Measurements from ENCODE around the gene SNX4.

SNX4 gene

GRCh38 chr3:125440970-125441369 is 79.0 kb downstream of the SNX4 start:
- no peak for TF ChIP-seq CTCF (conservative IDR thresholded peaks at IDR 0.05; ENCODE audit: low read depth)
- DNase-seq (ENCODE audit: low spot score): no peak
- ChIA-PET CTCF (interaction anchor here (0.7 to 1.2 kb wide), 2 partner anchors 124 to 446 kb away, joined by 3 to 4 read pairs; no protein-coding TSS in a partner anchor), POLR2A (ENCODE audit: low non-redundant PET) (interaction anchor here (0.7 kb wide), 1 partner anchor 48 kb away, joined by 3 read pairs; no protein-coding TSS in a partner anchor)
- H3K27ac ChIP-seq: peak overlapping the region; percentile 15; the same call in 1 of the 2 replicates

- peak overlapping the region; percentile 15; the same call in 1 of the 2 replicates for H3K27ac ChIP-seq
- no peak for DNase-seq (ENCODE audit: low spot score)
- ChIA-PET POLR2A (ENCODE audit: low non-redundant PET) (interaction anchor here (0.7 kb wide), 1 partner anchor 48 kb away, joined by 3 read pairs; no protein-coding TSS in a partner anchor), CTCF (interaction anchor here (1.2 kb wide), 1 partner anchor 446 kb away, joined by 3 read pairs; no protein-coding TSS in a partner anchor)
- TF ChIP-seq CTCF (conservative IDR thresholded peaks at IDR 0.05; ENCODE audit: low read depth): no peak
Observed at GRCh38 chr3:125440559-125440955, 79.4 kb downstream of the SNX4 start.

GRCh38 chr3:125437631-125438435 is 82.2 kb downstream of the SNX4 start:
- TF ChIP-seq CTCF (conservative IDR thresholded peaks at IDR 0.05; ENCODE audit: low read depth): peak; percentile 96
- DNase-seq (ENCODE audit: low spot score): peak; percentile 59
- CTCF ChIA-PET: interaction anchor here (0.6 to 1.5 kb wide), 10 partner anchors 67 to 509 kb away, joined by 3 to 7 read pairs (median 3); no protein-coding TSS in a partner anchor
- POLR2A ChIA-PET (ENCODE audit: low non-redundant PET): no interaction called here
- no peak overlapping the region for H3K27ac ChIP-seq

GRCh38 chr3:125436921-125437320 is 83.1 kb downstream of the SNX4 start:
- no peak for DNase-seq (ENCODE audit: low spot score)
- POLR2A ChIA-PET (ENCODE audit: low non-redundant PET): no interaction called here
- CTCF ChIA-PET: interaction anchor here (0.6 to 1.5 kb wide), 9 partner anchors 12 to 532 kb away, joined by 3 to 7 read pairs (median 3); no protein-coding TSS in a partner anchor
- TF ChIP-seq CTCF (conservative IDR thresholded peaks at IDR 0.05; ENCODE audit: low read depth): no peak
- H3K27ac ChIP-seq: no peak overlapping the region

GRCh38 chr3:125435231-125435630 is 84.8 kb downstream of the SNX4 start:
- POLR2A ChIA-PET (ENCODE audit: low non-redundant PET): no interaction called here
- no peak for DNase-seq (ENCODE audit: low spot score)
- TF ChIP-seq CTCF (conservative IDR thresholded peaks at IDR 0.05; ENCODE audit: low read depth): no peak
- H3K27ac ChIP-seq: no peak overlapping the region
- CTCF ChIA-PET: no interaction called here

GRCh38 chr3:125434582-125435011 is 85.4 kb downstream of the SNX4 start:
- ChIA-PET CTCF (no interaction called here), POLR2A (ENCODE audit: low non-redundant PET) (no interaction called here)

More at GRCh38 chr3:125434582-125435011, 85.4 kb downstream of the SNX4 start:
- no peak for DNase-seq (ENCODE audit: low spot score)
- TF ChIP-seq CTCF (conservative IDR thresholded peaks at IDR 0.05; ENCODE audit: low read depth): no peak
- H3K27ac ChIP-seq: peak overlapping the region; percentile 71; the same call in 1 of the 2 replicates

All from RWPE1 (cell line).